H1 (cell line): ENCODE measurements around the gene ARHGAP32. TPM values are rescaled to one million over a fixed set of nuclear protein-coding genes. Genes with fewer than 3 reads are reported as not detected.

Experiments used
- CTCF ChIA-PET: fragments of 300-600 bp; sonication (Branson Sonifier 250); formaldehyde crosslinking; loops from one replicate; lab custom pipeline; 2021; ENCODE audit not compliant: partially characterized antibody; lab: Charles Lee
- POLR2A ChIA-PET: fragments of 300-600 bp; sonication (Branson Sonifier 250); formaldehyde crosslinking; loops from one replicate; lab custom pipeline; 2021; ENCODE audit warnings: inconsistent platforms; ENCODE audit not compliant: partially characterized antibody; lab: Charles Lee
- DNase-seq, 2 experiments: peaks; one replicate each; pipeline versions ENCODE4 v3.0.0 to v3.0.0-alpha.2; 2010 to 2022; ENCODE audit warnings: low spot score in 2 of 2, low read depth in 1 of 2, mixed read lengths in 1 of 2
- FAIRE-seq: peaks from 2 replicates; lab custom pipeline; 2011; peaks lifted over from hg19 to GRCh38; lab: Jason Lieb, UNC
- H2AFZ ChIP-seq: 2 replicates; pipeline ENCODE4 v1.8.1; 2012; ENCODE audit warnings: low read length, inconsistent platforms
- H2AK5ac ChIP-seq: 2 replicates; pipeline ENCODE4 v1.6.1; 2013; ENCODE audit warnings: low read depth, low read length
- H2BK120ac ChIP-seq: replicated peaks from 2 replicates; pipeline ENCODE3; 2013; ENCODE audit warnings: low read depth, low read length, inconsistent platforms
- H2BK12ac ChIP-seq: 2 replicates; pipeline ENCODE4 v1.6.1; 2013; ENCODE audit warnings: low read depth, low read length
- H2BK15ac ChIP-seq: 2 replicates; pipeline ENCODE4 v1.6.1; 2013; ENCODE audit warnings: low read length
- H2BK20ac ChIP-seq: 2 replicates; pipeline ENCODE4 v1.6.1; 2013; ENCODE audit warnings: low read length
- H2BK5ac ChIP-seq: 2 replicates; pipeline ENCODE4 v1.6.1; 2013; ENCODE audit warnings: low read depth, low read length
- H3K14ac ChIP-seq: 2 replicates; pipeline ENCODE4 v1.6.1; 2013; ENCODE audit warnings: inconsistent platforms; ENCODE audit not compliant: insufficient read length
- H3K18ac ChIP-seq: 2 replicates; pipeline ENCODE4 v1.6.1; 2013; ENCODE audit warnings: low read length; ENCODE audit errors: extremely low read depth
- H3K23ac ChIP-seq: 2 replicates; pipeline ENCODE4 v1.6.1; 2013; ENCODE audit warnings: inconsistent platforms; ENCODE audit not compliant: insufficient read length
- H3K23me2 ChIP-seq: 2 replicates; pipeline ENCODE4 v1.6.1; 2013; ENCODE audit warnings: low read depth, low read length
- H3K27ac ChIP-seq: 2 replicates; pipeline ENCODE4 v1.6.1; 2011; ENCODE audit warnings: low read depth, low read length, inconsistent platforms
- H3K27me3 ChIP-seq, 4 experiments: replicated peaks in 1 of 4; 1 replicate in 1 of 4; 2 replicates in 3 of 4; pipeline versions ENCODE4 v1.6.1 to v1.8.1; 2011 to 2013; ENCODE audit warnings: low read length in 3 of 4, mild to moderate bottlenecking in 3 of 4, inconsistent platforms in 2 of 4, mixed read lengths in 2 of 4, moderate library complexity in 1 of 4; ENCODE audit not compliant: control insufficient read depth in 3 of 4, insufficient read depth in 3 of 4; ENCODE audit errors: extremely low read depth in 1 of 4
- H3K36me3 ChIP-seq, 4 experiments: 2 replicates each; pipeline versions ENCODE4 v1.6.1 to v1.8.1; 2011 to 2013; ENCODE audit warnings: mild to moderate bottlenecking in 4 of 4, low read length in 3 of 4, moderate library complexity in 2 of 4, control low read depth in 1 of 4, inconsistent platforms in 1 of 4; ENCODE audit not compliant: insufficient read depth in 4 of 4, control insufficient read depth in 2 of 4
- H3K4ac ChIP-seq: replicated peaks from 2 replicates; pipeline ENCODE3; 2013; ENCODE audit warnings: low read length, low read depth, mixed read lengths, inconsistent platforms; ENCODE audit not compliant: insufficient read length
- H3K4me1 ChIP-seq, 4 experiments: replicated peaks in 1 of 4; 1 replicate in 1 of 4; 2 replicates in 3 of 4; pipeline versions ENCODE4 v1.6.1 to v1.8.1; 2011 to 2013; ENCODE audit warnings: low read length in 3 of 4, inconsistent platforms in 2 of 4, mixed read lengths in 1 of 4; ENCODE audit not compliant: insufficient read depth in 4 of 4, control insufficient read depth in 3 of 4
- H3K4me2 ChIP-seq, 2 experiments: 2 replicates each; pipeline versions ENCODE4 v1.6.1 to v1.8.1; 2011 to 2013; ENCODE audit warnings: low read depth in 2 of 2, low read length in 2 of 2, control low read depth in 1 of 2, inconsistent platforms in 1 of 2, mild to moderate bottlenecking in 1 of 2; ENCODE audit not compliant: insufficient read depth in 1 of 2
- H3K4me3 ChIP-seq, 4 experiments: fragments of 200-600, 300-600 bp in 1 of 4; sonication (generic), shearing (Covaris generic), sonication (Bioruptor Twin) in 1 of 4; 2 replicates each; pipeline versions ENCODE4 v1.5.1 to v1.8.1; 2011 to 2016; ENCODE audit warnings: low read length in 4 of 4, low read depth in 3 of 4, control low read depth in 2 of 4, inconsistent platforms in 2 of 4, mild to moderate bottlenecking in 2 of 4, mixed read lengths in 1 of 4, moderate library complexity in 1 of 4; ENCODE audit not compliant: insufficient read depth in 2 of 4; ENCODE audit errors: extremely low read depth in 1 of 4
- H3K56ac ChIP-seq: replicated peaks from 2 replicates; pipeline ENCODE3; 2013; ENCODE audit warnings: low read depth, mild to moderate bottlenecking, mixed read lengths, low read length, inconsistent platforms; ENCODE audit not compliant: insufficient read length
- H3K79me1 ChIP-seq: 2 replicates; pipeline ENCODE4 v1.6.1; 2013; ENCODE audit warnings: low read depth, low read length, control low read depth
- H3K79me2 ChIP-seq, 2 experiments: 2 replicates each; pipeline versions ENCODE4 v1.6.1 to v1.8.1; 2012 to 2013; ENCODE audit warnings: low read length in 2 of 2, mild to moderate bottlenecking in 2 of 2, inconsistent platforms in 1 of 2; ENCODE audit not compliant: insufficient read depth in 2 of 2, control insufficient read depth in 1 of 2
- H3K9ac ChIP-seq, 4 experiments: replicated peaks in 1 of 4; 1 replicate in 1 of 4; 2 replicates in 3 of 4; pipeline versions ENCODE4 v1.6.1 to v1.8.1; 2011 to 2013; ENCODE audit warnings: low read depth in 3 of 4, low read length in 3 of 4, control low read depth in 2 of 4, mild to moderate bottlenecking in 2 of 4, moderate library complexity in 2 of 4, inconsistent platforms in 1 of 4; ENCODE audit errors: extremely low read depth in 1 of 4
- H3K9me3 ChIP-seq, 2 experiments: 2 replicates each; pipeline versions ENCODE4 v1.6.1 to v1.8.1; 2012 to 2013; ENCODE audit warnings: mild to moderate bottlenecking in 2 of 2, moderate library complexity in 2 of 2, control low read depth in 1 of 2, inconsistent platforms in 1 of 2, low read depth in 1 of 2, low read length in 1 of 2, mixed read lengths in 1 of 2; ENCODE audit not compliant: insufficient read depth in 2 of 2
- H4K20me1 ChIP-seq, 2 experiments: replicated peaks in 1 of 2; 2 replicates each; pipeline versions ENCODE3 to v1.8.1; 2011 to 2013; ENCODE audit warnings: inconsistent platforms in 2 of 2, low read length in 2 of 2, mild to moderate bottlenecking in 1 of 2; ENCODE audit not compliant: insufficient read depth in 2 of 2, control insufficient read depth in 1 of 2
- H4K5ac ChIP-seq: 2 replicates; pipeline ENCODE4 v1.6.1; 2013; ENCODE audit warnings: low read length, low read depth, mixed read lengths, inconsistent platforms; ENCODE audit not compliant: insufficient read length
- H4K8ac ChIP-seq: 2 replicates; pipeline ENCODE4 v1.8.0; 2013; ENCODE audit warnings: mild to moderate bottlenecking, moderate library complexity, low read length, inconsistent platforms; ENCODE audit not compliant: insufficient read depth; ENCODE audit errors: extremely low read depth
- H4K91ac ChIP-seq: replicated peaks from 2 replicates; pipeline ENCODE3; 2013; ENCODE audit warnings: low read length, mixed read lengths, inconsistent platforms; ENCODE audit not compliant: insufficient read length
- SP1 ChIP-seq: IDR thresholded peaks from 2 replicates; pipeline ENCODE4 v1.6.1; 2011; ENCODE audit warnings: low read depth, low read length
- TEAD4 ChIP-seq: IDR thresholded peaks from 2 replicates; pipeline ENCODE4 v1.6.1; 2012; ENCODE audit warnings: low read depth, low read length, inconsistent platforms, mixed read lengths
- WGBS, 2 experiments: shearing (Covaris generic) in 1 of 2; methylation state at CpG; one replicate each; pipeline versions ENCODE4 v1.1.6 to v1.1.7; 2013 to 2015; ENCODE audit warnings: low lambda C conversion rate in 2 of 2, mixed read lengths in 2 of 2, inconsistent platforms in 1 of 2, low coverage in 1 of 2, missing lambda C conversion rate in 1 of 2; ENCODE audit not compliant: insufficient replicate concordance in 2 of 2, insufficient coverage in 1 of 2, insufficient read length in 1 of 2; ENCODE audit errors: extremely low coverage in 1 of 2, missing lambda C conversion rate in 1 of 2; 5-methylcytosine and 5-hydroxymethylcytosine counted together
- polyA plus RNA-seq, 7 experiments: library from polyadenylated mRNA; depleted of rRNA in 3 of 7; stranded (reverse) in 5 of 7; unstranded in 2 of 7; fragments of >200 nt in 5 of 7; fragments of 200-250 nt in 2 of 7; gene quantifications; 1 replicate in 5 of 7; 2 replicates in 1 of 7; 4 replicates in 1 of 7; pipeline versions ENCODE4 v1.2.1 to v1.2.3, GENCODE V29; 2011 to 2013; ENCODE audit warnings: missing spikeins in 2 of 7, mixed read lengths in 2 of 7
- total RNA-seq: library from RNA; stranded (reverse); fragmentation: NEBNext Ultra II Directional; extraction: Animal tissue kit (Norgen Biotek cat#: 25700); gene quantifications from 2 replicates; pipeline ENCODE4 v1.2.1, GENCODE V29; 2021

ARHGAP32 gene
- total and polyA plus RNA-seq, 2 of the 8 experiments (the other 6 are each of a cell fraction or from before 2014, with no cell fraction given): 13.7 to 30.0 TPM

- H2BK120ac ChIP-seq: peak overlapping the region; percentile 16
- peak overlapping the region; percentile 71; the same call in 1 of the 2 replicates for H2BK5ac ChIP-seq
- H2BK15ac ChIP-seq: no peak overlapping the region; the same call in 1 of the 2 replicates
- peak overlapping the region; percentile 94; the same call in 1 of the 2 replicates for H2BK12ac ChIP-seq
- peak overlapping the region; percentile 96 for H2AK5ac ChIP-seq
- ChIA-PET POLR2A (interaction anchor here (1.2 kb wide), 1 partner anchor 21 kb away, joined by 3 read pairs; no protein-coding TSS in a partner anchor), CTCF (interaction anchor here (0.6 to 1.1 kb wide), 2 partner anchors 9 to 267 kb away, joined by 3 to 4 read pairs; no protein-coding TSS in a partner anchor)
- H3K4me2 ChIP-seq: peak overlapping the region; percentile 39 to 46; a peak in 3 of 4 replicates
- H3K23ac ChIP-seq: no peak overlapping the region
- no peak overlapping the region for H2AFZ ChIP-seq
- H2BK20ac ChIP-seq: peak overlapping the region; percentile 49; the same call in 1 of the 2 replicates
- no peak overlapping the region for H4K8ac ChIP-seq
- no peaks in the 10 kb centered on the region for H3K36me3 ChIP-seq
- H3K18ac ChIP-seq: peak overlapping the region; percentile 73; the same call in 1 of the 2 replicates
- H3K23me2 ChIP-seq: no peaks in the 10 kb centered on the region
- DNase-seq (peak in 1 of 2 experiments; percentile 23), FAIRE-seq (peak; percentile 90)
- H3K27me3 ChIP-seq: no peaks in the 10 kb centered on the region
- H4K20me1 ChIP-seq: no peaks in the 10 kb centered on the region
- H3K4me3 ChIP-seq: no peak overlapping the region
- H3K27ac ChIP-seq: no peak overlapping the region
- peak overlapping the region; percentile 22 for H4K5ac ChIP-seq
- H4K91ac ChIP-seq: no peak overlapping the region
- H3K79me2 ChIP-seq: peaks cover 0 to 72% of the 10 kb centered on the region in 2 experiments; a peak in 3 of 4 replicates
- H3K56ac ChIP-seq: no peak overlapping the region
- H3K14ac ChIP-seq: no peak overlapping the region
- WGBS, 2 experiments: 27% methylated on average over 8 of the region's 8 CpGs; no CpG with 5 or more reads in 1 of the 2 experiments
- H3K79me1 ChIP-seq: peaks cover 2% of the 10 kb centered on the region; the same call in 1 of the 2 replicates
- peaks cover 7 to 29% (median 23%) of the 10 kb centered on the region in 4 experiments; a peak in 6 of 7 replicates for H3K4me1 ChIP-seq
- H3K9me3 ChIP-seq: no peaks in the 10 kb centered on the region
- H3K9ac ChIP-seq: no peak overlapping the region
- H3K4ac ChIP-seq: no peak overlapping the region
- peak; percentile 95 for TF ChIP-seq TEAD4
- 0 out of 2 replicates have a peak, but pooled peaks have one; percentile 47 for TF ChIP-seq SP1
Observed at GRCh38 chr11:129215506-129216245, 23.6 kb upstream of the ARHGAP32 start.
